OCI-LY7 (cell line): ENCODE measurements around the gene XPNPEP1. TPM values are rescaled to one million over a fixed set of nuclear protein-coding genes. Genes with fewer than 3 reads are reported as not detected.

Experiments used
- BruUV-seq: library from RNA; stranded (reverse); fragments of 400-500 nt; replicated peaks from 2 replicates; lab custom pipeline; 2021; lab: Mats Ljungman, UMichigan
- CTCF ChIA-PET: fragments of 300-600 bp; sonication (Branson Sonifier 250); formaldehyde crosslinking; loops from one replicate; lab custom pipeline; 2022; ENCODE audit warnings: antibody characterized with exemption; ENCODE audit not compliant: unreplicated experiment; lab: Charles Lee
- POLR2A ChIA-PET: fragments of 300-600 bp; sonication (Branson Sonifier 250); formaldehyde crosslinking; loops from one replicate; lab custom pipeline; 2022; ENCODE audit warnings: antibody characterized with exemption; lab: Charles Lee
- DNase-seq: peaks from one replicate; pipeline ENCODE4 v3.0.0-alpha.2; 2015; ENCODE audit warnings: low spot score
- H2AFZ ChIP-seq: fragments of 200-600 bp; sonication (generic), shearing (Covaris generic); 2 replicates; pipeline ENCODE4 v1.6.1; 2014; ENCODE audit warnings: mild to moderate bottlenecking, antibody characterized with exemption, low read length, moderate library complexity
- H3K27ac ChIP-seq: fragments of 200-600 bp; sonication (generic); 2 replicates; pipeline ENCODE4 v1.5.1; 2014; ENCODE audit warnings: mixed run types, low read depth, mild to moderate bottlenecking, moderate library complexity, low read length, inconsistent platforms; ENCODE audit not compliant: poor library complexity, severe bottlenecking
- H3K36me3 ChIP-seq: fragments of 200-600 bp; sonication (generic); 2 replicates; pipeline ENCODE4 v1.6.1; 2014; ENCODE audit warnings: mild to moderate bottlenecking, antibody characterized with exemption, low read length, moderate library complexity, mixed read lengths; ENCODE audit not compliant: insufficient read depth
- H3K4me1 ChIP-seq: fragments of 200-600 bp; sonication (generic); 2 replicates; pipeline ENCODE4 v1.5.1; 2014; ENCODE audit warnings: mild to moderate bottlenecking, low read length; ENCODE audit not compliant: insufficient read depth, poor library complexity, severe bottlenecking
- H3K4me2 ChIP-seq: fragments of 200-600 bp; sonication (generic); 2 replicates; pipeline ENCODE4 v1.6.1; 2014; ENCODE audit warnings: mild to moderate bottlenecking, low read length
- H3K4me3 ChIP-seq: fragments of 200-600 bp; sonication (generic); 2 replicates; pipeline ENCODE4 v1.5.1; 2014; ENCODE audit warnings: mild to moderate bottlenecking, low read depth, low read length; ENCODE audit not compliant: poor library complexity, severe bottlenecking
- H3K79me2 ChIP-seq: fragments of 200-600 bp; sonication (generic); 2 replicates; pipeline ENCODE4 v1.6.1; 2016; ENCODE audit warnings: low read depth, mild to moderate bottlenecking, low read length, moderate library complexity, mixed read lengths; ENCODE audit not compliant: insufficient read depth
- H3K9me2 ChIP-seq: fragments of 200-600 bp; sonication (generic); 2 replicates; pipeline ENCODE4 v1.6.1; 2016; ENCODE audit warnings: mild to moderate bottlenecking, low read length, mixed read lengths; ENCODE audit not compliant: insufficient read depth
- H3K9me3 ChIP-seq: fragments of 200-600 bp; sonication (generic); 2 replicates; pipeline ENCODE4 v1.6.1; 2014; ENCODE audit warnings: mild to moderate bottlenecking, mixed run types, low read length, mixed read lengths
- H4K20me1 ChIP-seq: fragments of 200-600 bp; sonication (generic); 2 replicates; pipeline ENCODE4 v1.6.1; 2014; ENCODE audit warnings: mild to moderate bottlenecking, antibody characterized with exemption, low read length, moderate library complexity, mixed read lengths; ENCODE audit not compliant: insufficient read depth
- CTCF ChIP-seq: fragments of 200-600 bp; sonication (generic); conservative IDR thresholded peaks from 2 replicates; pipeline ENCODE4 v1.5.1; 2014; ENCODE audit warnings: mild to moderate bottlenecking, antibody characterized with exemption, low read length, moderate library complexity, mixed read lengths
- EZH2phosphoT487 ChIP-seq: fragments of 200-600 bp; sonication (generic); IDR thresholded peaks from 2 replicates; pipeline ENCODE4 v1.6.1; 2018; ENCODE audit warnings: low read depth, borderline replicate concordance, mild to moderate bottlenecking, mixed run types, antibody characterized with exemption, low read length, moderate library complexity, mixed read lengths
- intact Hi-C: fragments of 100-400 bp; cut with micrococcal nuclease; formaldehyde crosslinking; loops from one replicate; pipeline ENCODE4 v1.10.0; 2022; ENCODE audit not compliant: unreplicated experiment
- total RNA-seq, 2 experiments: library from RNA; depleted of rRNA in 1 of 2; stranded (reverse); fragments of >200 nt in 1 of 2; shearing (Covaris generic) in 1 of 2; gene quantifications; 2 replicates each; pipeline ENCODE4 v1.2.3, GENCODE V29; 2014 to 2022

The XPNPEP1 gene
- total RNA-seq, 2 experiments from 2014 or later: 136 to 237 TPM

GRCh38 chr10:109924087-109924486 is 776 bp upstream of the XPNPEP1 start:
- no TSS peak for BruUV-seq
- Histone ChIP-seq H3K4me2 (peak overlapping the region; percentile 75), H3K36me3 (peaks cover 29% of the 10 kb centered on the region), H3K9me2 (no peaks in the 10 kb centered on the region), H2AFZ (peak overlapping the region; percentile 82; the same call in 1 of the 2 replicates), H3K9me3 (peaks cover 11% of the 10 kb centered on the region; the same call in 1 of the 2 replicates), H3K27ac (no peak overlapping the region), H3K4me3 (peak overlapping the region; percentile 80), H3K4me1 (peaks cover 44% of the 10 kb centered on the region), H4K20me1 (no peaks in the 10 kb centered on the region), H3K79me2 (peaks cover 41% of the 10 kb centered on the region)
- DNase-seq: no peak
- ChIA-PET POLR2A (interaction anchor here (0.7 to 4.8 kb wide), 5 partner anchors 13 to 554 kb away, joined by 3 to 39 read pairs (median 3); no protein-coding TSS in a partner anchor), CTCF (no interaction called here)
- intact Hi-C loops: no loop called here
- TF ChIP-seq CTCF (no peak), EZH2phosphoT487 (no peak)

- no peak for TF ChIP-seq EZH2phosphoT487
- TF ChIP-seq CTCF: no peak
- H3K36me3 ChIP-seq: peaks cover 45% of the 10 kb centered on the region
- no peaks in the 10 kb centered on the region for H4K20me1 ChIP-seq
- H3K4me3 ChIP-seq: peak overlapping the region; percentile 80
- H3K4me2 ChIP-seq: peak overlapping the region; percentile 95
- TSS peak; percentile 55 for BruUV-seq
- H3K79me2 ChIP-seq: peaks cover 57% of the 10 kb centered on the region
- intact Hi-C loops: loop anchor here (2.0 kb wide), 1 partner anchor 38 kb away; no protein-coding TSS in a partner anchor
- no peak for DNase-seq
- H3K9me2 ChIP-seq: no peaks in the 10 kb centered on the region
- peaks cover 12% of the 10 kb centered on the region; the same call in 1 of the 2 replicates for H3K9me3 ChIP-seq
- peaks cover 52% of the 10 kb centered on the region for H3K4me1 ChIP-seq
- peak overlapping the region; percentile 1; the same call in 1 of the 2 replicates for H2AFZ ChIP-seq
- CTCF ChIA-PET: no interaction called here
- POLR2A ChIA-PET: interaction anchor here (0.7 to 4.8 kb wide), 2 partner anchors 11 to 376 kb away, joined by 3 to 39 read pairs; no protein-coding TSS in a partner anchor
- peak overlapping the region; percentile 48 for H3K27ac ChIP-seq
Measured at GRCh38 chr10:109922358-109922975, 844 bp downstream of the XPNPEP1 start.

- H3K4me3 ChIP-seq: no peak overlapping the region
- no peaks in the 10 kb centered on the region for H4K20me1 ChIP-seq
- H3K9me2 ChIP-seq: no peaks in the 10 kb centered on the region
- no peak for DNase-seq
- H3K4me2 ChIP-seq: peak overlapping the region; percentile 95; the same call in 1 of the 2 replicates
- peaks cover 26% of the 10 kb centered on the region; the same call in 1 of the 2 replicates for H3K9me3 ChIP-seq
- peaks cover 75% of the 10 kb centered on the region for H3K4me1 ChIP-seq
- intact Hi-C loops: no loop called here
- CTCF ChIA-PET: no interaction called here
- TF ChIP-seq CTCF (no peak), EZH2phosphoT487 (no peak)
- no TSS peak for BruUV-seq
- H3K36me3 ChIP-seq: peaks cover 62% of the 10 kb centered on the region
- POLR2A ChIA-PET: interaction anchor here (1.9 kb wide), 1 partner anchor 10 kb away, joined by 7 read pairs; no protein-coding TSS in a partner anchor
- H2AFZ ChIP-seq: no peak overlapping the region
- peaks cover 81% of the 10 kb centered on the region for H3K79me2 ChIP-seq
- H3K27ac ChIP-seq: no peak overlapping the region
Measured at GRCh38 chr10:109920016-109920415, 3.3 kb downstream of the XPNPEP1 start.
